GM19023 (cell line): ENCODE measurements around the gene TRIM45.
"Not testable (repeated sequence)": the region's sequence is repeated elsewhere in the genome, so short reads cannot be mapped to it uniquely, and the experiment has no call there.

Experiments used
- ATAC-seq: cut with Tn5 transposase; IDR thresholded peaks from one replicate; pipeline ENCODE4 v1.9.1; 2021; ENCODE audit warnings: mild to moderate bottlenecking, moderate library complexity; ENCODE audit not compliant: unreplicated experiment

The TRIM45 gene

GRCh38 chr1:117101858-117102257, 19.7 kb downstream of the TRIM45 start:
- not testable (repeated sequence) for ATAC-seq

- ATAC-seq: no peak
These were observed 20.2 kb downstream of the TRIM45 start for GRCh38 chr1:117101334-117101733.

- ATAC-seq: no peak
These were observed 23.2 kb downstream of the TRIM45 start for GRCh38 chr1:117098287-117098890.

GRCh38 chr1:117097443-117097842, 24.1 kb downstream of the TRIM45 start:
- ATAC-seq: no peak

GRCh38 chr1:117096951-117097408, 24.6 kb downstream of the TRIM45 start:
- ATAC-seq: no peak

- no peak for ATAC-seq
These were observed 26.5 kb downstream of the TRIM45 start for GRCh38 chr1:117094841-117095604.

- peak; percentile 68 for ATAC-seq
These were observed 27.5 kb downstream of the TRIM45 start for GRCh38 chr1:117093870-117094621.

- ATAC-seq: no peak
These were observed 28.4 kb downstream of the TRIM45 start for GRCh38 chr1:117093091-117093534.

GRCh38 chr1:117092594-117092993, 29.0 kb downstream of the TRIM45 start:
- ATAC-seq: no peak

GRCh38 chr1:117089996-117090395, 31.6 kb downstream of the TRIM45 start:
- no peak for ATAC-seq

- no peak for ATAC-seq
These were observed 33.9 kb downstream of the TRIM45 start for GRCh38 chr1:117087686-117088085.

- no peak for ATAC-seq
These were observed 37.3 kb downstream of the TRIM45 start for GRCh38 chr1:117084231-117084630.

GRCh38 chr1:117079737-117080136, 41.8 kb downstream of the TRIM45 start:
- ATAC-seq: no peak

- ATAC-seq: no peak
These were observed 44.3 kb downstream of the TRIM45 start for GRCh38 chr1:117077267-117077666.

- ATAC-seq: no peak
These were observed 44.9 kb downstream of the TRIM45 start for GRCh38 chr1:117076648-117077047.

- ATAC-seq: no peak
These were observed 51.4 kb downstream of the TRIM45 start for GRCh38 chr1:117070124-117070523.

GRCh38 chr1:117069220-117069844, 52.2 kb downstream of the TRIM45 start:
- no peak for ATAC-seq

GRCh38 chr1:117068580-117068979, 53.0 kb downstream of the TRIM45 start:
- no peak for ATAC-seq

- no peak for ATAC-seq
These were observed 53.8 kb downstream of the TRIM45 start for GRCh38 chr1:117067533-117068370.

GRCh38 chr1:117066367-117066766, 55.2 kb downstream of the TRIM45 start:
- no peak for ATAC-seq
